HepG2 (cell line): ENCODE data around the gene CDK2AP2. TPM values are rescaled to one million over a fixed set of nuclear protein-coding genes. Genes with fewer than 3 reads are reported as not detected.

Experiments
- CCAR2 ChIP-seq: fragments of 200-400 bp; formaldehyde crosslinking; optimal IDR thresholded peaks from 2 replicates; pipeline ENCODE3; 2018; ENCODE audit warnings: low read depth, mild to moderate bottlenecking, low read length, moderate library complexity
- CCDC6 ChIP-seq: sonication (generic); formaldehyde crosslinking; IDR thresholded peaks from 2 replicates; pipeline ENCODE4 v1.8.1; 2022; ENCODE audit warnings: mild to moderate bottlenecking, missing genetic modification reagents, moderate library complexity
- CEBPG ChIP-seq: IDR thresholded peaks from 2 replicates; pipeline ENCODE4 v1.6.1; 2016
- HDAC1 ChIP-seq: sonication (generic); formaldehyde crosslinking; IDR thresholded peaks from 2 replicates; pipeline ENCODE4 v1.5.1; 2020; ENCODE audit warnings: mild to moderate bottlenecking, missing genetic modification reagents
- KMT2A ChIP-seq: sonication (generic); formaldehyde crosslinking; IDR thresholded peaks from 2 replicates; pipeline ENCODE4 v1.4.0; 2020; ENCODE audit warnings: missing genetic modification reagents
- MED8 ChIP-seq: sonication (generic); formaldehyde crosslinking; IDR thresholded peaks from 2 replicates; pipeline ENCODE4 v1.8.1; 2023; ENCODE audit warnings: mild to moderate bottlenecking, missing genetic modification reagents; ENCODE audit not compliant: insufficient replicate concordance
- PRPF4 ChIP-seq: fragments of 200-400 bp; formaldehyde crosslinking; IDR thresholded peaks from 2 replicates; pipeline ENCODE4 v1.6.1; 2016; ENCODE audit warnings: low read length, low read depth; ENCODE audit not compliant: poor library complexity, severe bottlenecking
- RARA ChIP-seq: IDR thresholded peaks from 2 replicates; pipeline ENCODE4 v1.6.1; 2016; ENCODE audit warnings: missing genetic modification reagents, missing compliant biosample characterization
- RFXAP ChIP-seq: sonication (generic); formaldehyde crosslinking; IDR thresholded peaks from 2 replicates; pipeline ENCODE4 v1.4.0; 2020; ENCODE audit warnings: missing genetic modification reagents, borderline replicate concordance
- SAP130 ChIP-seq: IDR thresholded peaks from 2 replicates; pipeline ENCODE4 v1.6.1; 2016; ENCODE audit warnings: low read depth
- ZBTB42 ChIP-seq: sonication (generic); formaldehyde crosslinking; IDR thresholded peaks from 2 replicates; pipeline ENCODE4 v1.5.0; 2020; ENCODE audit warnings: mild to moderate bottlenecking, missing genetic modification reagents
- ZNF180 ChIP-seq: sonication (generic); formaldehyde crosslinking; IDR thresholded peaks from 2 replicates; pipeline ENCODE4 v1.4.0; 2020; ENCODE audit warnings: low read depth, missing genetic modification reagents, borderline replicate concordance
- ZNF326 ChIP-seq: sonication (generic); formaldehyde crosslinking; IDR thresholded peaks from 2 replicates; pipeline ENCODE4 v1.4.0; 2020; ENCODE audit warnings: missing genetic modification reagents, borderline replicate concordance
- ZNF343 ChIP-seq: sonication (generic); formaldehyde crosslinking; IDR thresholded peaks from 2 replicates; pipeline ENCODE4 v1.4.0; 2020; ENCODE audit warnings: mild to moderate bottlenecking, missing genetic modification reagents
- ZNF510 ChIP-seq: sonication (generic); formaldehyde crosslinking; IDR thresholded peaks from 2 replicates; pipeline ENCODE4 v1.4.0; 2020; ENCODE audit warnings: low read depth, mild to moderate bottlenecking, missing genetic modification reagents
- ZNF788 ChIP-seq: sonication (generic); formaldehyde crosslinking; IDR thresholded peaks from 2 replicates; pipeline ENCODE4 v1.5.0; 2020; ENCODE audit warnings: mild to moderate bottlenecking, missing genetic modification reagents, borderline replicate concordance
- ZZZ3 ChIP-seq: sonication (generic); formaldehyde crosslinking; IDR thresholded peaks from 2 replicates; pipeline ENCODE4 v1.4.0; 2020; ENCODE audit warnings: missing genetic modification reagents, mild to moderate bottlenecking, borderline replicate concordance
- polyA plus RNA-seq, 8 experiments: library from polyadenylated mRNA; depleted of rRNA in 3 of 8; stranded (reverse) in 7 of 8; unstranded in 1 of 8; fragments of >200 nt; fragmentation: Illumina TruSeq in 4 of 8; extraction: Trizol in 4 of 8; gene quantifications; 2 replicates each; pipeline versions ENCODE4 v1.2.1 to v1.2.3, GENCODE V29; 2011 to 2016; ENCODE audit warnings: low read depth in 4 of 8, missing spikeins in 1 of 8, mixed read lengths in 1 of 8; ENCODE audit not compliant: insufficient read depth in 1 of 8
- total RNA-seq, 5 experiments: library from RNA; depleted of rRNA; stranded (reverse); fragments of >200 nt; fragmentation: Illumina TruSeq; extraction: Trizol; gene quantifications; 2 replicates each; pipeline ENCODE4 v1.2.3, GENCODE V29; 2016; ENCODE audit warnings: low read depth in 1 of 5
- TF ChIP-seq, protein P1 (sequence below): sonication (generic); formaldehyde crosslinking; IDR thresholded peaks from 2 replicates; pipeline ENCODE4 v1.5.0; 2020; ENCODE audit warnings: mild to moderate bottlenecking, missing genetic modification reagents, borderline replicate concordance
- TF ChIP-seq, protein P2 (sequence below): sonication (generic); formaldehyde crosslinking; IDR thresholded peaks from 2 replicates; pipeline ENCODE4 v1.4.0; 2020; ENCODE audit warnings: mild to moderate bottlenecking, low read depth, missing genetic modification reagents
- TF ChIP-seq, protein P3 (sequence below): sonication (generic); formaldehyde crosslinking; IDR thresholded peaks from 2 replicates; pipeline ENCODE4 v1.5.1; 2020; ENCODE audit warnings: missing genetic modification reagents, mild to moderate bottlenecking, borderline replicate concordance

Gene CDK2AP2
- total and polyA plus RNA-seq, 2 of the 13 experiments (the other 11 are each of a cell fraction or from before 2014, with no cell fraction given), result 15.0 to 23.2 TPM

DNA sequence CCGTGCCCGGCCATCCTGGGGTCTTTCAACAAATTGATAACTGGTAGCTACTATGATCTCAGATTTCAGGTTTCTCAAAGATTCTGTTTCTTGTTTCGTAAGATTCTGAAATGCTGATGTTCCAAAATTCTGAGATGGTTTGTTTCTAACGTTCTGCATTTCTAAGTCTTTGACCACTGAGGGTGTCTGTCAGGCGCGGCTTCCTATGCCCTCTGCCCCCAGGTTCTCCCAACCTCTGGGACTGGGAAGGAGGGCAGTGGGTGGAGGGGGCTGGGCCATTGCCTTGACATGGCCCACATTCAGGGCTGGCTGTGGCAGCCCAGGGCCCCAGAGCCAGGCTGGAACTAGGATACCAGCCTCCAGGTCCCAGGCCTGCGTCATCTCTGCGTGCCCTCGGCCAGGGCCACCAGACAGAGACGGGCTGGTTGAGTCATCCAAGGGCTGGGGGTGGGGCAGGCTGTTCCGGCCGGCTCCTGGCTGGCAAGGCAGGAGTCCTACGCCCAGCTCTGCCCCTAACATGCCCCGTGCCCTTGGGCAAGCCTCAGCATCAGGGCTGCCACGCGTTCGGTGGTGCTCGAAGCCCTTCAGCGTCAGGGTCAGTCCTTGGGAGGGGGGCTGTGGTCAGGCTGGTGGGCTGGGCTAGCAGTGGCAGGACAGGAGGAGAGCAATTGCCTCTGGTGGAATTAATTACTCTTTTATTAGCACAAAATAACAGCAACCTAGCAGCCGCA, 44.1 kb downstream of the CDK2AP2 start (continued):
- TF ChIP-seq ZNF510 (CRISPR knock-in tag), result no peak
- TF ChIP-seq, protein P1, sequence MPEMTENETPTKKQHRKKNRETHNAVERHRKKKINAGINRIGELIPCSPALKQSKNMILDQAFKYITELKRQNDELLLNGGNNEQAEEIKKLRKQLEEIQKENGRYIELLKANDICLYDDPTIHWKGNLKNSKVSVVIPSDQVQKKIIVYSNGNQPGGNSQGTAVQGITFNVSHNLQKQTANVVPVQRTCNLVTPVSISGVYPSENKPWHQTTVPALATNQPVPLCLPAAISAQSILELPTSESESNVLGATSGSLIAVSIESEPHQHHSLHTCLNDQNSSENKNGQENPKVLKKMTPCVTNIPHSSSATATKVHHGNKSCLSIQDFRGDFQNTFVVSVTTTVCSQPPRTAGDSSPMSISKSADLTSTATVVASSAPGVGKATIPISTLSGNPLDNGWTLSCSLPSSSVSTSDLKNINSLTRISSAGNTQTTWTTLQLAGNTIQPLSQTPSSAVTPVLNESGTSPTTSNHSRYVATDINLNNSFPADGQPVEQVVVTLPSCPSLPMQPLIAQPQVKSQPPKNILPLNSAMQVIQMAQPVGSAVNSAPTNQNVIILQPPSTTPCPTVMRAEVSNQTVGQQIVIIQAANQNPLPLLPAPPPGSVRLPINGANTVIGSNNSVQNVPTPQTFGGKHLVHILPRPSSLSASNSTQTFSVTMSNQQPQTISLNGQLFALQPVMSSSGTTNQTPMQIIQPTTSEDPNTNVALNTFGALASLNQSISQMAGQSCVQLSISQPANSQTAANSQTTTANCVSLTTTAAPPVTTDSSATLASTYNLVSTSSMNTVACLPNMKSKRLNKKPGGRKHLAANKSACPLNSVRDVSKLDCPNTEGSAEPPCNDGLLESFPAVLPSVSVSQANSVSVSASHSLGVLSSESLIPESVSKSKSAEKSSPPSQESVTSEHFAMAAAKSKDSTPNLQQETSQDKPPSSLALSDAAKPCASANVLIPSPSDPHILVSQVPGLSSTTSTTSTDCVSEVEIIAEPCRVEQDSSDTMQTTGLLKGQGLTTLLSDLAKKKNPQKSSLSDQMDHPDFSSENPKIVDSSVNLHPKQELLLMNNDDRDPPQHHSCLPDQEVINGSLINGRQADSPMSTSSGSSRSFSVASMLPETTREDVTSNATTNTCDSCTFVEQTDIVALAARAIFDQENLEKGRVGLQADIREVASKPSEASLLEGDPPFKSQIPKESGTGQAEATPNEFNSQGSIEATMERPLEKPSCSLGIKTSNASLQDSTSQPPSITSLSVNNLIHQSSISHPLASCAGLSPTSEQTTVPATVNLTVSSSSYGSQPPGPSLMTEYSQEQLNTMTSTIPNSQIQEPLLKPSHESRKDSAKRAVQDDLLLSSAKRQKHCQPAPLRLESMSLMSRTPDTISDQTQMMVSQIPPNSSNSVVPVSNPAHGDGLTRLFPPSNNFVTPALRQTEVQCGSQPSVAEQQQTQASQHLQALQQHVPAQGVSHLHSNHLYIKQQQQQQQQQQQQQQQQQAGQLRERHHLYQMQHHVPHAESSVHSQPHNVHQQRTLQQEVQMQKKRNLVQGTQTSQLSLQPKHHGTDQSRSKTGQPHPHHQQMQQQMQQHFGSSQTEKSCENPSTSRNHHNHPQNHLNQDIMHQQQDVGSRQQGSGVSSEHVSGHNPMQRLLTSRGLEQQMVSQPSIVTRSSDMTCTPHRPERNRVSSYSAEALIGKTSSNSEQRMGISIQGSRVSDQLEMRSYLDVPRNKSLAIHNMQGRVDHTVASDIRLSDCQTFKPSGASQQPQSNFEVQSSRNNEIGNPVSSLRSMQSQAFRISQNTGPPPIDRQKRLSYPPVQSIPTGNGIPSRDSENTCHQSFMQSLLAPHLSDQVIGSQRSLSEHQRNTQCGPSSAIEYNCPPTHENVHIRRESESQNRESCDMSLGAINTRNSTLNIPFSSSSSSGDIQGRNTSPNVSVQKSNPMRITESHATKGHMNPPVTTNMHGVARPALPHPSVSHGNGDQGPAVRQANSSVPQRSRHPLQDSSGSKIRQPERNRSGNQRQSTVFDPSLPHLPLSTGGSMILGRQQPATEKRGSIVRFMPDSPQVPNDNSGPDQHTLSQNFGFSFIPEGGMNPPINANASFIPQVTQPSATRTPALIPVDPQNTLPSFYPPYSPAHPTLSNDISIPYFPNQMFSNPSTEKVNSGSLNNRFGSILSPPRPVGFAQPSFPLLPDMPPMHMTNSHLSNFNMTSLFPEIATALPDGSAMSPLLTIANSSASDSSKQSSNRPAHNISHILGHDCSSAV, result no peak
- TF ChIP-seq SAP130 (CRISPR knock-in tag), result peak; percentile 58
- peak; percentile 69 for TF ChIP-seq CEBPG
- peak; percentile 55 for TF ChIP-seq HDAC1
- TF ChIP-seq, protein P2, sequence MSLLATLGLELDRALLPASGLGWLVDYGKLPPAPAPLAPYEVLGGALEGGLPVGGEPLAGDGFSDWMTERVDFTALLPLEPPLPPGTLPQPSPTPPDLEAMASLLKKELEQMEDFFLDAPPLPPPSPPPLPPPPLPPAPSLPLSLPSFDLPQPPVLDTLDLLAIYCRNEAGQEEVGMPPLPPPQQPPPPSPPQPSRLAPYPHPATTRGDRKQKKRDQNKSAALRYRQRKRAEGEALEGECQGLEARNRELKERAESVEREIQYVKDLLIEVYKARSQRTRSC (CRISPR knock-in tag), result no peak
- TF ChIP-seq MED8 (CRISPR knock-in tag), result no peak
- no peak for TF ChIP-seq ZNF343 (CRISPR knock-in tag)
- TF ChIP-seq ZZZ3, result no peak
- TF ChIP-seq KMT2A (CRISPR knock-in tag), result no peak
- TF ChIP-seq, protein P3, sequence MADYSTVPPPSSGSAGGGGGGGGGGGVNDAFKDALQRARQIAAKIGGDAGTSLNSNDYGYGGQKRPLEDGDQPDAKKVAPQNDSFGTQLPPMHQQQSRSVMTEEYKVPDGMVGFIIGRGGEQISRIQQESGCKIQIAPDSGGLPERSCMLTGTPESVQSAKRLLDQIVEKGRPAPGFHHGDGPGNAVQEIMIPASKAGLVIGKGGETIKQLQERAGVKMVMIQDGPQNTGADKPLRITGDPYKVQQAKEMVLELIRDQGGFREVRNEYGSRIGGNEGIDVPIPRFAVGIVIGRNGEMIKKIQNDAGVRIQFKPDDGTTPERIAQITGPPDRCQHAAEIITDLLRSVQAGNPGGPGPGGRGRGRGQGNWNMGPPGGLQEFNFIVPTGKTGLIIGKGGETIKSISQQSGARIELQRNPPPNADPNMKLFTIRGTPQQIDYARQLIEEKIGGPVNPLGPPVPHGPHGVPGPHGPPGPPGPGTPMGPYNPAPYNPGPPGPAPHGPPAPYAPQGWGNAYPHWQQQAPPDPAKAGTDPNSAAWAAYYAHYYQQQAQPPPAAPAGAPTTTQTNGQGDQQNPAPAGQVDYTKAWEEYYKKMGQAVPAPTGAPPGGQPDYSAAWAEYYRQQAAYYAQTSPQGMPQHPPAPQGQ (CRISPR knock-in tag), result no peak
- TF ChIP-seq PRPF4, result no peak
- TF ChIP-seq ZBTB42 (CRISPR knock-in tag), result no peak
- no peak for TF ChIP-seq ZNF180
- no peak for TF ChIP-seq CCAR2
- TF ChIP-seq ZNF326 (CRISPR knock-in tag), result no peak; the same call in 1 of the 2 replicates
- no peak for TF ChIP-seq RFXAP (CRISPR knock-in tag)
- TF ChIP-seq RARA, result peak; percentile 32; the same call in 1 of the 2 replicates
- TF ChIP-seq CCDC6 (CRISPR knock-in tag), result 0 out of 2 replicates have a peak, but pooled peaks have one; percentile 40
- TF ChIP-seq ZNF788 (CRISPR knock-in tag), result peak; percentile 19; the same call in 1 of the 2 replicates
